Measurements from ENCODE around the gene OR2A2.

- TF ChIP-seq CTCF (IDR thresholded peaks at IDR 0.05; ENCODE audit: extremely low read depth in 1 of 2, insufficient read depth in 1 of 2, low read depth in 1 of 2, low read length in 2 of 2) (no peak), POLR2A (IDR thresholded peaks at IDR 0.05; ENCODE audit: low read depth, low read length) (no peak)
Observed at GRCh38 chr7:144098776-144099175, 10.6 kb upstream of the OR2A2 start.

All from endothelial cell of umbilical vein (primary cell).